HCT116 (cell line): Measurements from ENCODE around the gene POMGNT2. TPM values are rescaled to one million over a fixed set of nuclear protein-coding genes. Genes with fewer than 3 reads are reported as not detected.
A peak's percentile ranks its signal among the peaks of the same experiment; 100 is the strongest.

ENCODE experiments used
- ATAC-seq: fragments of 200-7000 bp; cut with Tn5 transposase; 2 replicates; pipeline ENCODE4 v1.9.1; 2020; ENCODE audit warnings: mild to moderate bottlenecking, moderate library complexity
- BruUV-seq: library from RNA; stranded (reverse); fragments of 400-500 nt; replicated peaks from 2 replicates; lab custom pipeline; 2021; lab: Mats Ljungman, UMichigan
- CTCF ChIA-PET: fragments of 300-600 bp; sonication (Branson Sonifier 250); formaldehyde crosslinking; loops from one replicate; lab custom pipeline; 2021; ENCODE audit warnings: antibody characterized with exemption; lab: Charles Lee
- POLR2A ChIA-PET: fragments of 300-600, 350-600 bp; sonication (Branson Sonifier 250); formaldehyde crosslinking; loops from one replicate; lab custom pipeline; 2021; ENCODE audit warnings: antibody characterized with exemption; lab: Charles Lee
- RAD21 ChIA-PET, 2 experiments: fragments of 300-600 bp; sonication (Branson Sonifier 250); formaldehyde crosslinking; loops; one replicate each; lab custom pipeline; 2023; ENCODE audit warnings: low total read pairs in 2 of 2; ENCODE audit not compliant: uncharacterized antibody in 2 of 2, unreplicated experiment in 2 of 2, low non-redundant PET in 1 of 2; lab: Charles Lee
- DNase-seq: peaks from one replicate; pipeline ENCODE4 v3.0.0-alpha.2; 2010; ENCODE audit warnings: low read depth, low spot score
- H2AFZ ChIP-seq: fragments of 200-600 bp; shearing (Covaris generic), sonication (generic); 2 replicates; pipeline ENCODE4 v1.6.1; 2017; ENCODE audit warnings: low read depth, mixed run types, mixed read lengths, antibody characterized with exemption, low read length; ENCODE audit not compliant: poor library complexity, severe bottlenecking
- H3K27ac ChIP-seq: 2 replicates; pipeline ENCODE4 v1.5.1; 2012; ENCODE audit warnings: low read depth, low read length
- H3K27me3 ChIP-seq: fragments of 200-600 bp; sonication (generic); 2 replicates; pipeline ENCODE4 v1.6.1; 2016; ENCODE audit warnings: mixed run types, low read length, mixed read lengths; ENCODE audit not compliant: insufficient read depth
- H3K36me3 ChIP-seq, 2 experiments: fragments of 200-500 bp in 1 of 2; fragments of 200-600 bp in 1 of 2; sonication (Bioruptor generic) in 1 of 2; sonication (generic) in 1 of 2; 2 replicates each; pipeline versions ENCODE4 v1.5.1 to v1.6.1; 2014 to 2016; ENCODE audit warnings: low read length in 2 of 2, inconsistent platforms in 1 of 2, mixed read lengths in 1 of 2, mixed run types in 1 of 2; ENCODE audit not compliant: insufficient read depth in 2 of 2, control insufficient read depth in 1 of 2
- H3K4me1 ChIP-seq, 2 experiments: fragments of 200-600 bp in 1 of 2; sonication (generic) in 1 of 2; 2 replicates each; pipeline versions ENCODE4 v1.5.1 to v1.6.1; 2012 to 2017; ENCODE audit warnings: low read length in 2 of 2, inconsistent platforms in 1 of 2, mild to moderate bottlenecking in 1 of 2, mixed read lengths in 1 of 2, mixed run types in 1 of 2, moderate library complexity in 1 of 2; ENCODE audit not compliant: insufficient read depth in 2 of 2, control insufficient read depth in 1 of 2
- H3K4me2 ChIP-seq: fragments of 200-600 bp; sonication (generic); 2 replicates; pipeline ENCODE4 v1.6.1; 2017; ENCODE audit warnings: mixed run types, low read length, mixed read lengths
- H3K4me3 ChIP-seq, 2 experiments: fragments of 200-600 bp in 1 of 2; sonication (generic) in 1 of 2; replicated peaks in 1 of 2; 2 replicates each; pipeline ENCODE4 v1.5.1; 2011 to 2016; ENCODE audit warnings: low read length in 2 of 2, control low read depth in 1 of 2, low read depth in 1 of 2, mild to moderate bottlenecking in 1 of 2, mixed read lengths in 1 of 2, mixed run types in 1 of 2
- H3K79me2 ChIP-seq: fragments of 200-600 bp; sonication (generic); 2 replicates; pipeline ENCODE4 v1.6.1; 2017; ENCODE audit warnings: mild to moderate bottlenecking, mixed run types, low read length, moderate library complexity, mixed read lengths; ENCODE audit not compliant: insufficient read depth
- H3K9ac ChIP-seq: fragments of 200-600 bp; sonication (generic); 2 replicates; pipeline ENCODE4 v1.6.1; 2016; ENCODE audit warnings: low read length, mixed read lengths
- H3K9me2 ChIP-seq: fragments of 200-600 bp; sonication (generic), shearing (Covaris generic); 2 replicates; pipeline ENCODE4 v1.6.1; 2017; ENCODE audit warnings: mixed run types, mild to moderate bottlenecking, moderate library complexity; ENCODE audit not compliant: insufficient read depth
- H3K9me3 ChIP-seq, 2 experiments: fragments of 200-500 bp in 1 of 2; fragments of 200-600 bp in 1 of 2; sonication (Bioruptor generic) in 1 of 2; sonication (generic) in 1 of 2; 2 replicates each; pipeline ENCODE4 v1.6.1; 2014 to 2017; ENCODE audit warnings: low read length in 2 of 2, mixed read lengths in 2 of 2, inconsistent platforms in 1 of 2, low read depth in 1 of 2, mild to moderate bottlenecking in 1 of 2, mixed run types in 1 of 2, moderate library complexity in 1 of 2; ENCODE audit not compliant: control insufficient read depth in 1 of 2, insufficient read depth in 1 of 2
- H4K20me1 ChIP-seq: fragments of 200-600 bp; sonication (generic), shearing (Covaris generic); 2 replicates; pipeline ENCODE4 v1.6.1; 2017; ENCODE audit warnings: mixed run types, mild to moderate bottlenecking, moderate library complexity; ENCODE audit not compliant: insufficient read depth
- ATF3 ChIP-seq: IDR thresholded peaks from 2 replicates; pipeline ENCODE4 v1.6.1; 2012
- CBX3 ChIP-seq: IDR thresholded peaks from 2 replicates; pipeline ENCODE4 v1.6.1; 2012; ENCODE audit warnings: low read depth
- CEBPB ChIP-seq: IDR thresholded peaks from 2 replicates; pipeline ENCODE4 v1.6.1; 2012; ENCODE audit warnings: low read depth
- EGR1 ChIP-seq: IDR thresholded peaks from 2 replicates; pipeline ENCODE4 v1.6.1; 2012; ENCODE audit warnings: low read depth
- EZH2 ChIP-seq: fragments of 200-600 bp; sonication (generic); IDR thresholded peaks from 2 replicates; pipeline ENCODE4 v1.6.1; 2017; ENCODE audit warnings: antibody characterized with exemption, mixed run types
- EZH2phosphoT487 ChIP-seq: fragments of 200-600 bp; IDR thresholded peaks from 2 replicates; pipeline ENCODE4 v1.6.1; 2018; ENCODE audit warnings: antibody characterized with exemption, borderline replicate concordance
- FOSL1 ChIP-seq: IDR thresholded peaks from 2 replicates; pipeline ENCODE4 v1.6.1; 2012; ENCODE audit warnings: low read depth
- POLR2AphosphoS5 ChIP-seq: IDR thresholded peaks from 2 replicates; pipeline ENCODE4 v1.6.1; 2011; ENCODE audit warnings: mild to moderate bottlenecking, low read depth, low read length, moderate library complexity
- SIN3A ChIP-seq: IDR thresholded peaks from 2 replicates; pipeline ENCODE4 v1.6.1; 2012; ENCODE audit warnings: low read depth
- SP1 ChIP-seq: IDR thresholded peaks from 2 replicates; pipeline ENCODE4 v1.6.1; 2012; ENCODE audit warnings: low read depth
- SRF ChIP-seq: IDR thresholded peaks from 2 replicates; pipeline ENCODE4 v1.6.1; 2012; ENCODE audit warnings: low read depth
- TCF7L2 ChIP-seq: IDR thresholded peaks from 2 replicates; pipeline ENCODE4 v1.7.0; 2011; ENCODE audit warnings: borderline replicate concordance, inconsistent platforms; ENCODE audit not compliant: insufficient read depth, insufficient read length; ENCODE audit errors: extremely low read depth
- YY1 ChIP-seq: IDR thresholded peaks from 2 replicates; pipeline ENCODE4 v1.6.1; 2011; ENCODE audit warnings: low read length, low read depth, moderate library complexity, mild to moderate bottlenecking; ENCODE audit not compliant: insufficient replicate concordance; ENCODE audit errors: extremely low read depth
- ZBTB33 ChIP-seq: IDR thresholded peaks from 2 replicates; pipeline ENCODE4 v1.6.1; 2011; ENCODE audit warnings: mild to moderate bottlenecking, low read length, moderate library complexity; ENCODE audit not compliant: insufficient replicate concordance; ENCODE audit errors: extremely low read depth
- ZFX ChIP-seq: fragments of 450-650 bp; IDR thresholded peaks from 2 replicates; pipeline ENCODE4 v1.6.1; 2017
- ZNF274 ChIP-seq: fragments of 200-500 bp; sonication (Bioruptor generic); IDR thresholded peaks from 2 replicates; pipeline ENCODE4 v1.6.1; 2014; ENCODE audit warnings: mild to moderate bottlenecking, low read depth, low read length, inconsistent platforms
- intact Hi-C: fragments of 100-400 bp; cut with micrococcal nuclease; formaldehyde crosslinking; loops from 2 replicates; pipeline ENCODE4 v1.10.0; 2022
- total RNA-seq: library from RNA; stranded (reverse); gene quantifications from one replicate; pipeline ENCODE4 v1.2.1, GENCODE V29; 2021; ENCODE audit not compliant: unreplicated experiment

Gene POMGNT2
- total RNA-seq, 1 experiment from 2014 or later: 21.6 TPM

- peak; percentile 58; the same call in 1 of the 2 replicates for TF ChIP-seq SIN3A
- no peak for TF ChIP-seq TCF7L2
- TF ChIP-seq ZNF274: no peak
- TF ChIP-seq EGR1: no peak
- peak; percentile 89 for TF ChIP-seq POLR2AphosphoS5
Observed at GRCh38 chr3:43105596-43106292, at the start of gene POMGNT2 (continued).

- no peak for ATAC-seq
- H3K9me2 ChIP-seq: no peaks in the 10 kb centered on the region
- intact Hi-C loops: loop anchor here (1.0 kb wide), 1 partner anchor 194 kb away; no protein-coding TSS in a partner anchor
- no TSS peak for BruUV-seq
- H3K36me3 ChIP-seq: no peaks in the 10 kb centered on the region
- no peak overlapping the region for H3K4me3 ChIP-seq
- H2AFZ ChIP-seq: peak overlapping the region; percentile 90
- POLR2A ChIA-PET: no interaction called here
- no peaks in the 10 kb centered on the region for H3K9me3 ChIP-seq
- H4K20me1 ChIP-seq: no peaks in the 10 kb centered on the region
- H3K79me2 ChIP-seq: no peaks in the 10 kb centered on the region
- no peak overlapping the region for H3K27ac ChIP-seq
- TF ChIP-seq CEBPB: no peak
- no peak for TF ChIP-seq EGR1
- no peak for TF ChIP-seq ZBTB33
- no peak for TF ChIP-seq SP1
- no peak for TF ChIP-seq POLR2AphosphoS5
- no peak for TF ChIP-seq FOSL1
- no peak for TF ChIP-seq ATF3
- no peak for TF ChIP-seq EZH2phosphoT487
- no peak for TF ChIP-seq SIN3A
- no peak for TF ChIP-seq EZH2
- no peak for TF ChIP-seq ZNF274
- no peak for TF ChIP-seq YY1
- TF ChIP-seq TCF7L2: no peak
- no peak for TF ChIP-seq SRF
- TF ChIP-seq ZFX: no peak
- TF ChIP-seq CBX3: no peak
- TF ChIP-seq, all 23 proteins: peak for 0
- Histone ChIP-seq H3K4me1 (peaks cover 0 to 8% of the 10 kb centered on the region in 2 experiments; a peak in 2 of 4 replicates), H3K27me3 (no peaks in the 10 kb centered on the region), H3K9ac (no peak overlapping the region), H3K4me2 (no peak overlapping the region)
- CTCF ChIA-PET: interaction anchor here (3.3 kb wide), 1 partner anchor 193 kb away, joined by 30 read pairs; no protein-coding TSS in a partner anchor
- RAD21 ChIA-PET: no interaction called here
- no peak for DNase-seq
Observed at GRCh38 chr3:43154980-43155379, 49.1 kb upstream of the POMGNT2 start.
